Mesothelial cell of epicardium (in vitro differentiated cells): ENCODE results near the gene RNF225. TPM values are rescaled to one million over a fixed set of nuclear protein-coding genes. Genes with fewer than 3 reads are reported as not detected.

Experiments
- DNase-seq, 2 experiments: peaks; one replicate each; pipeline ENCODE4 v3.0.0; 2021; ENCODE audit warnings: low spot score in 2 of 2; ENCODE audit not compliant: unreplicated experiment in 2 of 2
- H3K27ac Mint-ChIP-seq: 2 replicates; pipeline ENCODE4 v1.8.0; 2021; ENCODE audit warnings: mixed read lengths
- H3K27me3 Mint-ChIP-seq: 2 replicates; pipeline ENCODE4 v1.8.0; 2021; ENCODE audit warnings: low read depth, mixed read lengths
- H3K36me3 Mint-ChIP-seq: 2 replicates; pipeline ENCODE4 v1.8.0; 2021; ENCODE audit warnings: mixed read lengths
- H3K4me1 Mint-ChIP-seq: 2 replicates; pipeline ENCODE4 v1.8.0; 2021; ENCODE audit warnings: mixed read lengths
- H3K4me3 Mint-ChIP-seq: 2 replicates; pipeline ENCODE4 v1.8.0; 2021; ENCODE audit warnings: mild to moderate bottlenecking, moderate library complexity, mixed read lengths
- H3K9me3 Mint-ChIP-seq: 2 replicates; pipeline ENCODE4 v1.8.0; 2021; ENCODE audit warnings: mixed read lengths
- total RNA-seq: library from RNA; stranded (reverse); gene quantifications from 3 replicates; pipeline ENCODE4 v1.2.1, GENCODE V29; 2021
- TF ChIP-seq, protein P1 (sequence below): fragments of 200-600 bp; sonication (generic); IDR thresholded peaks from one replicate; pipeline ENCODE4 v1.5.0; 2021; ENCODE audit warnings: antibody characterized with exemption; ENCODE audit not compliant: unreplicated experiment

RNF225 gene
- total RNA-seq, 1 donor from 2014 or later: 0.83 TPM

DNA sequence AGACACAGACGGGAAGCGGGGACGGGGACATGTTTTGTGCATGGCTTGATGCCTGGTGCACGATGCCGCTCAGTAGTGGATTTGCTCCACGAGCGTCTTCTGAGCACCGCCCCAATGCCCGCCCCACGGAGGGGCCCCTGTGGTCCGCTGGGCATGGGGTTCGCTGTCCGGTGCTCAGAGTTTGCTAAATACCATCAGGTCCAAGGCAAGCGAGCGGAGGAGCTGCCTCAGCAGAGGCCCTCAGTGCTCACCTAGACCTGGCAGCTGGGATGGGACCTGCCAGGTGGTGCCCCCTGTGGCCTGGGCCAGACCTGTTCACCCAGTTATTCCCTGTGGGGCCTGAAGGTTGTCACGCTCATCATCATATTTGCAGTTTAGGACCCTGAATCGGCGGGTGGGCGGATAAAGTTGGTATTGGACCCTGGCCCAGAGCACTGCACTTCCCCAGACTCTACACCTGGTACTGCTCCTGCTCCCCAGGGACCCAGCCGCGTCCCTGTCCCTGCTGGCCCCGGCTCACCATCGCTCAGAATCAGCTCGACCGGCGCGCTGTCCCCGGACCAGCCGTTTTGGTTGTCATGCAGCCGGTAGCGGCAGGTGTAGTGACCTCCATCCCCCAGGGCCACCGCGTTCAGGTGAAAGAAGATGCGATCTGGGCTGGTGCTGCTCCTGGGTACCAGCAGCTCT lies 44.4 kb upstream of the RNF225 start:
- Mint-ChIP-seq H3K27ac (no peak overlapping the region), H3K9me3 (no peaks in the 10 kb centered on the region), H3K27me3 (peaks cover 21% of the 10 kb centered on the region), H3K4me1 (peaks cover 10% of the 10 kb centered on the region), H3K4me3 (no peak overlapping the region), H3K36me3 (peaks cover 4% of the 10 kb centered on the region)
- TF ChIP-seq, protein P1, sequence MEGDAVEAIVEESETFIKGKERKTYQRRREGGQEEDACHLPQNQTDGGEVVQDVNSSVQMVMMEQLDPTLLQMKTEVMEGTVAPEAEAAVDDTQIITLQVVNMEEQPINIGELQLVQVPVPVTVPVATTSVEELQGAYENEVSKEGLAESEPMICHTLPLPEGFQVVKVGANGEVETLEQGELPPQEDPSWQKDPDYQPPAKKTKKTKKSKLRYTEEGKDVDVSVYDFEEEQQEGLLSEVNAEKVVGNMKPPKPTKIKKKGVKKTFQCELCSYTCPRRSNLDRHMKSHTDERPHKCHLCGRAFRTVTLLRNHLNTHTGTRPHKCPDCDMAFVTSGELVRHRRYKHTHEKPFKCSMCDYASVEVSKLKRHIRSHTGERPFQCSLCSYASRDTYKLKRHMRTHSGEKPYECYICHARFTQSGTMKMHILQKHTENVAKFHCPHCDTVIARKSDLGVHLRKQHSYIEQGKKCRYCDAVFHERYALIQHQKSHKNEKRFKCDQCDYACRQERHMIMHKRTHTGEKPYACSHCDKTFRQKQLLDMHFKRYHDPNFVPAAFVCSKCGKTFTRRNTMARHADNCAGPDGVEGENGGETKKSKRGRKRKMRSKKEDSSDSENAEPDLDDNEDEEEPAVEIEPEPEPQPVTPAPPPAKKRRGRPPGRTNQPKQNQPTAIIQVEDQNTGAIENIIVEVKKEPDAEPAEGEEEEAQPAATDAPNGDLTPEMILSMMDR: no peak
- DNase-seq: no peak

- Mint-ChIP-seq H3K27me3 (peaks cover 16% of the 10 kb centered on the region), H3K4me3 (no peak overlapping the region), H3K27ac (no peak overlapping the region), H3K4me1 (peaks cover 10% of the 10 kb centered on the region), H3K9me3 (no peaks in the 10 kb centered on the region), H3K36me3 (peaks cover 4% of the 10 kb centered on the region)
- TF ChIP-seq, protein P1: no peak
- no peak for DNase-seq
Measured at GRCh38 chr19:58351558-58351878, 43.9 kb upstream of the RNF225 start.

- no peak overlapping the region for H3K27ac Mint-ChIP-seq
- TF ChIP-seq, protein P1: no peak
- peaks cover 7% of the 10 kb centered on the region for H3K4me1 Mint-ChIP-seq
- peaks cover 13% of the 10 kb centered on the region for H3K27me3 Mint-ChIP-seq
- H3K9me3 Mint-ChIP-seq: no peaks in the 10 kb centered on the region
- no peak for DNase-seq
- H3K4me3 Mint-ChIP-seq: no peak overlapping the region
- H3K36me3 Mint-ChIP-seq: peaks cover 4% of the 10 kb centered on the region
Measured at GRCh38 chr19:58351990-58352755, 43.3 kb upstream of the RNF225 start.

DNA sequence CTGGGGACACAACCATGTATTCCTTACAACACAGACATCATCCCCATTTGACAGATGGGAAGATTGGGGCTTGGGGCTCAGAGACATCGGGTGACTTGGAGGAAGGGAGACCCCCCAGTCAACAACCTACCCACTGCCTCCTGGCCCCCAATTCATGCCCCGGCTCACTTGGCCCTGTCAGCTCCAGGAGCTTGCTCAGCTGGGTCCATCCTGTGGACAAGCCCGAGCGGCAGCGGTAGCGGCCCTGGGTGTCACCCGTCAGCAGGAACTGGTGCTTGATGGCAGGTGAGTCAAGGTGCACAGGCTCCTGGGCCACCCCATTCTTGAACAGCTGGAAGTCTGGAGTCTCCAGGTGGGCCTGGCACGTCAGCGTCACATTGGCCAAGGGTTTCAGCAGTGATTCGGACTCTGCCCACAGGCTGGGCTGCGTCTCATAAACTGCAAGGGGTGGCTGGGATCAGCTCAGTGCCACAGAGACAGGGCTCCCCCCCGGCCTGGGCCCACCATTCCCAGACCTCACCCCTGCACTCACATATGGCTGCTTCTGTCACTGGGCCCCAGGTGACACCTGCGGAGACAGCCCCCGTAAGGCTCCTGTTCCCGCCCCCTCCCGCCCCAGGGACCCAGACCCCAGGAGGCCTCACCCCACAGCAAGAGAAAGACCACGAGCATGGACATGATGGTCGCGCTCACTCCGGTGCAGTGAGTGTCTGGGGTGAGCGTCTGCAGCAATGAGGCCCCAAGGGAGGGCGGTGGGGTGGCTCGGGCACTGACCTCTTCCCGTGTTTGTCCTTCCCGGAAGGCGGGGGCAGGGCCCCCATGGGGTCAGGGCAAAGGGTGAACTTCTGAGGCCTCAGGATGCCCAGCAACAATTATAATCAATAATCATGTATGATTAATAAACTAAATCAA lies 42.4 kb upstream of the RNF225 start, which contains the start of gene A1BG:
Gene A1BG, minus strand, starts transcription at position 733 of the 912 bp plus-strand sequence. Its CDS starts 55 bp downstream, at position 678.
- Mint-ChIP-seq H3K4me3 (no peak within 1 kb of the TSS), H3K27ac (no peak within 1 kb of the TSS), H3K27me3 (peaks cover 8% of the 10 kb centered on the region), H3K4me1 (peaks cover 2% of the 10 kb centered on the region), H3K36me3 (peaks cover 4% of the 10 kb centered on the region), H3K9me3 (no peaks in the 10 kb centered on the region)
- TF ChIP-seq, protein P1: no peak
- no peak for DNase-seq

GRCh38 chr19:58353717-58354477 lies 41.6 kb upstream of the RNF225 start:
- Mint-ChIP-seq H3K27ac (no peak overlapping the region), H3K27me3 (peaks cover 1% of the 10 kb centered on the region), H3K4me1 (no peaks in the 10 kb centered on the region), H3K4me3 (no peak overlapping the region), H3K9me3 (no peaks in the 10 kb centered on the region), H3K36me3 (peaks cover 4% of the 10 kb centered on the region)
- no peak for DNase-seq
- TF ChIP-seq, protein P1: no peak
